Calu3 (cell line): ENCODE data around the gene HHATL. TPM values are rescaled to one million over a fixed set of nuclear protein-coding genes. Genes with fewer than 3 reads are reported as not detected.

ENCODE experiments used
- BruUV-seq: library from RNA; stranded (reverse); fragments of 400-500 nt; replicated peaks from 2 replicates; lab custom pipeline; 2021; lab: Mats Ljungman, UMichigan
- CTCF ChIA-PET: fragments of 300-600 bp; sonication (Branson Sonifier 250); formaldehyde crosslinking; loops from one replicate; lab custom pipeline; 2022; ENCODE audit warnings: antibody characterized with exemption; lab: Charles Lee
- DNase-seq: peaks from one replicate; pipeline ENCODE4 v3.0.0; 2022
- H3K27ac Mint-ChIP-seq: one replicate; pipeline ENCODE4 v1.8.0; 2022; ENCODE audit warnings: mixed read lengths; ENCODE audit not compliant: unreplicated experiment
- H3K27me3 Mint-ChIP-seq: one replicate; pipeline ENCODE4 v1.8.0; 2022; ENCODE audit warnings: mixed read lengths; ENCODE audit not compliant: unreplicated experiment
- H3K36me3 Mint-ChIP-seq: one replicate; pipeline ENCODE4 v1.8.0; 2022; ENCODE audit warnings: mild to moderate bottlenecking, moderate library complexity, mixed read lengths; ENCODE audit not compliant: insufficient read depth, unreplicated experiment
- H3K4me1 Mint-ChIP-seq: one replicate; pipeline ENCODE4 v1.8.0; 2022; ENCODE audit warnings: mild to moderate bottlenecking, low read depth, mixed read lengths; ENCODE audit not compliant: unreplicated experiment
- H3K4me3 Mint-ChIP-seq: one replicate; pipeline ENCODE4 v1.8.0; 2022; ENCODE audit warnings: mild to moderate bottlenecking, low read depth, moderate library complexity, mixed read lengths; ENCODE audit not compliant: unreplicated experiment
- H3K9me3 Mint-ChIP-seq: one replicate; pipeline ENCODE4 v1.8.0; 2022; ENCODE audit warnings: low read depth, mixed read lengths; ENCODE audit not compliant: unreplicated experiment
- CTCF ChIP-seq: fragments of 200-600 bp; IDR thresholded peaks from one replicate; pipeline ENCODE4 v1.8.0; 2022; ENCODE audit warnings: antibody characterized with exemption; ENCODE audit not compliant: unreplicated experiment
- intact Hi-C: fragments of 100-400 bp; cut with micrococcal nuclease; formaldehyde crosslinking; loops from one replicate; pipeline ENCODE4 v1.10.0; 2022; ENCODE audit not compliant: unreplicated experiment
- total RNA-seq: library from RNA; stranded (reverse); gene quantifications from 2 replicates; pipeline ENCODE4 v1.2.3, GENCODE V29; 2022

HHATL gene
- total RNA-seq, 1 experiment from 2014 or later = not detected

GRCh38 chr3:42668793-42669217 lies 33.8 kb downstream of the HHATL start:
- CTCF ChIA-PET = no interaction called here

GRCh38 chr3:42668413-42668760 lies 34.2 kb downstream of the HHATL start:
- no peak for DNase-seq
- H3K9me3 Mint-ChIP-seq = no peaks in the 10 kb centered on the region
- intact Hi-C loops = no loop called here
- CTCF ChIA-PET = no interaction called here
- no peak for TF ChIP-seq CTCF
- H3K4me3 Mint-ChIP-seq = no peak overlapping the region
- H3K4me1 Mint-ChIP-seq = no peaks in the 10 kb centered on the region
- BruUV-seq = no TSS peak
- H3K36me3 Mint-ChIP-seq = no peaks in the 10 kb centered on the region
- no peak overlapping the region for H3K27ac Mint-ChIP-seq
- H3K27me3 Mint-ChIP-seq = peaks cover 51% of the 10 kb centered on the region

More at GRCh38 chr3:42668793-42669217, 33.8 kb downstream of the HHATL start:
- no peak for TF ChIP-seq CTCF
- no peaks in the 10 kb centered on the region for H3K36me3 Mint-ChIP-seq
- no TSS peak for BruUV-seq
- H3K27ac Mint-ChIP-seq = no peak overlapping the region
- H3K4me1 Mint-ChIP-seq = no peaks in the 10 kb centered on the region
- intact Hi-C loops = no loop called here
- H3K27me3 Mint-ChIP-seq = peaks cover 55% of the 10 kb centered on the region
- no peak for DNase-seq
- H3K4me3 Mint-ChIP-seq = no peak overlapping the region
- no peaks in the 10 kb centered on the region for H3K9me3 Mint-ChIP-seq

DNA sequence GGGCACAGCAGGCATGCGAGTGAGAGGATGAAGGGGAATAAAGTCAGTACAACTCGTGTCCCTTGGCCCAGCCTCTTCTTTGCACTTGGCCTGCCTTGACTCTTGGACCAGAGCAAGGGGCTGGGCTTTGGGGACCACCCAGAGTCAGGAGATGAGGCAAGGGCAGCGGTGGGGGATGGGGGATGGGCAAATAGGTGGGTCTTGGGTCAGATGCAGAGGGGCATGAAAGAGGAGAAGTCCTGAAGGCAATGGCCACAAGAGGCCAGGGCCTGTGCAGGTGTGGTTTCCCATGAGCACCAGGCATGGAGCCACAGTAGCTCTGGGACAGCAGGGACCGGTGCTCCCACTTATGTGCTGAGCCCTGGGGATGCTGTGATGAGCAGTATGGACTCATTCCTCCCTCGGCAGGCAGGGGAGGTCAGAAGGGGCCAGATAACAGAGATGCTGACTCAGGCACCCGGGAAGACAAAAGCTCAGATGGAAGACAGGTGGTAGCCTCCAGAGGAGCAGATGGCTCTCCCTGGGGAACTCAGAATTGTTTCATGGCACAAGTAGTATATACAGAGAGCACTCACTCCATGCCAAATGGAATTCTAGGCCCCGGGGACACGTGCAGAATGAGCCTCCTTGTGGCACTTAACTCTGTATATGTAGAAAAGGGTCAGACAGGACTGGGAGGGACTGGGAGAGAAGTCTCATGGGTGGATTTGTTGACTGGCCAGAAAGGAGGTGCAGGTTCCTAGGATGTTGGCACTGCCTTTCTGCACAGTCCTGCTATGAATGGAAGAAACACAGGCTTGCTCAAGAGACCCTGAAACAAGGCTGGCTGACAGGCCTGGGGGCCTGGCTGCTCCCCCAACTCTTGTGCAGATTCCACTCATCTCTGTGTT lies 34.8 kb downstream of the HHATL start:
- H3K9me3 Mint-ChIP-seq = no peaks in the 10 kb centered on the region
- H3K36me3 Mint-ChIP-seq = no peaks in the 10 kb centered on the region
- intact Hi-C loops = no loop called here
- H3K27me3 Mint-ChIP-seq = peaks cover 45% of the 10 kb centered on the region
- no peak for DNase-seq
- no peak overlapping the region for H3K4me3 Mint-ChIP-seq
- BruUV-seq = no TSS peak
- no peak for TF ChIP-seq CTCF
- H3K27ac Mint-ChIP-seq = no peak overlapping the region
- no peaks in the 10 kb centered on the region for H3K4me1 Mint-ChIP-seq
- CTCF ChIA-PET = interaction anchor here (0.6 kb wide), 1 partner anchor 189 kb away, joined by 4 read pairs; no protein-coding TSS in a partner anchor

DNA sequence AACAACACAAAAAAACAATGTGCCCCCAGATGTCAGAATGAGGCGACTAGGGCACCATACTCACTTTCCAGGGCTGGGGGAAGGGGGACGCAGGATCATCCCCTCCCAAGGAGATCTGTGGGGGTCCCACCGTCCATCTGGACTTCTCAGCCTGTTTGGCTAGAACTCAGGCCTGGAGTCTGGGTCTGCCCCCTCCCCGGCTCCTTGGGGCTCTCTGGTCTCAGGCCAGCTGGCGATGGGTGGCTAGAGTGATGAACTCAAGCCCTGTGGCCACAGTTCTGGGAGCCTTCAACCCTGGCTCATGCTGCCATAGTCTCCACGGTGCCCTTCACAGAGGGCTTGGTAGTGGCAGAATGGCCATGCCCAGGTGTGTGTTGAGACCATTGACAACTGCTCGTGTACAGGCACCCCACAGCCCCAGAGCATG lies 35.5 kb downstream of the HHATL start:
- no peak for TF ChIP-seq CTCF
- Mint-ChIP-seq H3K27me3 (peaks cover 38% of the 10 kb centered on the region), H3K36me3 (no peaks in the 10 kb centered on the region), H3K4me1 (no peaks in the 10 kb centered on the region), H3K9me3 (no peaks in the 10 kb centered on the region), H3K27ac (no peak overlapping the region), H3K4me3 (no peak overlapping the region)
- no TSS peak for BruUV-seq
- no peak for DNase-seq
- intact Hi-C loops = no loop called here
- CTCF ChIA-PET = interaction anchor here (0.6 kb wide), 1 partner anchor 189 kb away, joined by 4 read pairs; no protein-coding TSS in a partner anchor
